Neural progenitor cell (in vitro differentiated cells): ENCODE measurements around the gene ITGA5. TPM values are rescaled to one million over a fixed set of nuclear protein-coding genes. Genes with fewer than 3 reads are reported as not detected.

ENCODE experiments used
- DNase-seq: peaks from one replicate; pipeline ENCODE4 v3.0.0-alpha.2; 2016; ENCODE audit warnings: low spot score
- H2AFZ ChIP-seq: fragments of 200-600 bp; sonication (generic); replicated peaks from 2 replicates; pipeline ENCODE4 v1.6.1; 2016; ENCODE audit warnings: antibody characterized with exemption
- H3F3A ChIP-seq: fragments of 200-600 bp; sonication (generic); 2 replicates; pipeline ENCODE4 v1.6.1; 2016; ENCODE audit warnings: antibody characterized with exemption, low read depth
- H3K27ac ChIP-seq: fragments of 200-600 bp; sonication (generic); 2 replicates; pipeline ENCODE4 v1.5.1; 2016; ENCODE audit warnings: mild to moderate bottlenecking
- H3K27me3 ChIP-seq: fragments of 200-600 bp; sonication (generic); 2 replicates; pipeline ENCODE4 v1.6.1; 2016; ENCODE audit warnings: mild to moderate bottlenecking, moderate library complexity
- H3K36me3 ChIP-seq: fragments of 200-600 bp; sonication (generic); 2 replicates; pipeline ENCODE4 v1.5.1; 2016
- H3K4me1 ChIP-seq: fragments of 200-600 bp; sonication (generic); 2 replicates; pipeline ENCODE4 v1.6.1; 2016; ENCODE audit warnings: mixed run types
- H3K4me2 ChIP-seq: fragments of 200-600 bp; sonication (generic); 2 replicates; pipeline ENCODE4 v1.6.1; 2016
- H3K4me3 ChIP-seq: fragments of 200-600 bp; sonication (generic); 2 replicates; pipeline ENCODE4 v1.5.1; 2016
- H3K79me2 ChIP-seq: fragments of 200-600 bp; sonication (generic); 2 replicates; pipeline ENCODE4 v1.6.1; 2016; ENCODE audit warnings: low read depth
- H3K9ac ChIP-seq: fragments of 200-600 bp; sonication (generic); 2 replicates; pipeline ENCODE4 v1.6.1; 2016
- H3K9me3 ChIP-seq: fragments of 200-600 bp; sonication (generic); 2 replicates; pipeline ENCODE4 v1.5.1; 2016; ENCODE audit warnings: low read depth
- H4K20me1 ChIP-seq: fragments of 200-600 bp; sonication (generic); 2 replicates; pipeline ENCODE4 v1.6.1; 2016; ENCODE audit warnings: low read depth
- H3K27ac Mint-ChIP-seq: 3 replicates; pipeline ENCODE4 v1.8.0; 2021; ENCODE audit warnings: mixed read lengths
- H3K27me3 Mint-ChIP-seq: 2 replicates; pipeline ENCODE4 v1.8.0; 2022; ENCODE audit warnings: low read depth, mild to moderate bottlenecking, inconsistent platforms, moderate library complexity, mixed read lengths; ENCODE audit not compliant: insufficient read depth
- H3K36me3 Mint-ChIP-seq: 3 replicates; pipeline ENCODE4 v1.8.0; 2021; ENCODE audit warnings: mixed read lengths
- H3K4me1 Mint-ChIP-seq: 3 replicates; pipeline ENCODE4 v1.8.0; 2021; ENCODE audit warnings: mixed read lengths
- H3K4me3 Mint-ChIP-seq: 3 replicates; pipeline ENCODE4 v1.8.0; 2021; ENCODE audit warnings: mild to moderate bottlenecking, moderate library complexity, mixed read lengths
- H3K9me3 Mint-ChIP-seq: 3 replicates; pipeline ENCODE4 v1.8.0; 2020; ENCODE audit warnings: mixed read lengths
- CTCF ChIP-seq: fragments of 200-600 bp; sonication (generic); IDR thresholded peaks from 2 replicates; pipeline ENCODE4 v1.5.1; 2017; ENCODE audit warnings: antibody characterized with exemption, mild to moderate bottlenecking
- EZH2 ChIP-seq: fragments of 200-600 bp; sonication (generic); IDR thresholded peaks from 2 replicates; pipeline ENCODE4 v1.6.1; 2017; ENCODE audit warnings: antibody characterized with exemption, mild to moderate bottlenecking, moderate library complexity
- EZH2phosphoT487 ChIP-seq: fragments of 200-600 bp; sonication (generic); IDR thresholded peaks from 2 replicates; pipeline ENCODE4 v1.6.1; 2017; ENCODE audit warnings: antibody characterized with exemption
- total RNA-seq: library from RNA; depleted of rRNA; stranded (reverse); fragments of >200 nt; gene quantifications from 2 replicates; pipeline ENCODE4 v1.2.3, GENCODE V29; 2015; ENCODE audit warnings: low replicate concordance

Gene ITGA5
- total RNA-seq, 1 donor from 2014 or later = 37.7 TPM

- Mint-ChIP-seq H3K27me3 (peaks cover 3% of the 10 kb centered on the region), H3K36me3 (peaks cover 14% of the 10 kb centered on the region), H3K27ac (no peak overlapping the region), H3K9me3 (no peaks in the 10 kb centered on the region), H3K4me1 (peaks cover 26% of the 10 kb centered on the region), H3K4me3 (no peak overlapping the region)
- Histone ChIP-seq H3K27ac (no peak overlapping the region), H3K79me2 (no peaks in the 10 kb centered on the region), H3K36me3 (no peaks in the 10 kb centered on the region), H3F3A (peaks cover 34% of the 10 kb centered on the region), H4K20me1 (no peaks in the 10 kb centered on the region), H3K4me1 (peaks cover 27% of the 10 kb centered on the region), H3K4me3 (no peak overlapping the region), H3K9ac (no peak overlapping the region), H2AFZ (no peak overlapping the region), H3K4me2 (no peak overlapping the region), H3K9me3 (no peaks in the 10 kb centered on the region), H3K27me3 (no peaks in the 10 kb centered on the region)
- TF ChIP-seq CTCF (no peak), EZH2 (no peak), EZH2phosphoT487 (no peak)
- DNase-seq = no peak
Measured at GRCh38 chr12:54395545-54395944, 23.5 kb downstream of the ITGA5 start.

GRCh38 chr12:54394986-54395385 is 24.1 kb downstream of the ITGA5 start:
- H3K27me3 Mint-ChIP-seq = peaks cover 3% of the 10 kb centered on the region
- H3K36me3 Mint-ChIP-seq = peaks cover 11% of the 10 kb centered on the region
- no peaks in the 10 kb centered on the region for H3K9me3 ChIP-seq
- H3K27me3 ChIP-seq = no peaks in the 10 kb centered on the region
- H3K9ac ChIP-seq = no peak overlapping the region
- no peak overlapping the region for H3K4me3 ChIP-seq
- no peak for DNase-seq
- no peaks in the 10 kb centered on the region for H3K36me3 ChIP-seq
- peaks cover 4% of the 10 kb centered on the region for H3K79me2 ChIP-seq
- no peaks in the 10 kb centered on the region for H4K20me1 ChIP-seq
- TF ChIP-seq EZH2 = no peak
- no peak for TF ChIP-seq CTCF
- no peak for TF ChIP-seq EZH2phosphoT487
- H3K4me2 ChIP-seq = no peak overlapping the region
- H3K9me3 Mint-ChIP-seq = no peaks in the 10 kb centered on the region
- H2AFZ ChIP-seq = no peak overlapping the region
- peaks cover 27% of the 10 kb centered on the region for H3K4me1 Mint-ChIP-seq
- H3K27ac ChIP-seq = no peak overlapping the region
- no peak overlapping the region for H3K27ac Mint-ChIP-seq
- H3K4me1 ChIP-seq = peaks cover 30% of the 10 kb centered on the region
- peaks cover 34% of the 10 kb centered on the region for H3F3A ChIP-seq
- H3K4me3 Mint-ChIP-seq = no peak overlapping the region

- no peak overlapping the region for H3K9ac ChIP-seq
- Mint-ChIP-seq H3K36me3 (peaks cover 10% of the 10 kb centered on the region), H3K4me3 (no peak overlapping the region), H3K9me3 (no peaks in the 10 kb centered on the region), H3K27ac (no peak overlapping the region), H3K27me3 (peaks cover 3% of the 10 kb centered on the region), H3K4me1 (peaks cover 34% of the 10 kb centered on the region)
- peaks cover 35% of the 10 kb centered on the region for H3F3A ChIP-seq
- H3K36me3 ChIP-seq = no peaks in the 10 kb centered on the region
- TF ChIP-seq CTCF = peak; percentile 86
- no peak for TF ChIP-seq EZH2phosphoT487
- TF ChIP-seq EZH2 = no peak
- no peak overlapping the region for H3K4me3 ChIP-seq
- DNase-seq = peak; percentile 85
- no peak overlapping the region for H2AFZ ChIP-seq
- no peaks in the 10 kb centered on the region for H3K27me3 ChIP-seq
- no peaks in the 10 kb centered on the region for H4K20me1 ChIP-seq
- no peaks in the 10 kb centered on the region for H3K9me3 ChIP-seq
- H3K4me1 ChIP-seq = peaks cover 37% of the 10 kb centered on the region
- no peak overlapping the region for H3K27ac ChIP-seq
- H3K4me2 ChIP-seq = peak overlapping the region; percentile 53
- H3K79me2 ChIP-seq = peaks cover 5% of the 10 kb centered on the region
Measured at GRCh38 chr12:54394281-54394719, 24.8 kb downstream of the ITGA5 start.
